Muscle layer of duodenum (tissue), 2 donors: ENCODE measurements around the gene CDCA8.

Experiments used
- H3K27ac ChIP-seq: one replicate; pipeline ENCODE4 v1.7.0; 2013; ENCODE audit warnings: mild to moderate bottlenecking, low read length
- H3K27me3 ChIP-seq: one replicate; pipeline ENCODE4 v1.7.0; 2013; ENCODE audit warnings: low read depth, mild to moderate bottlenecking, control low read depth, low read length
- H3K36me3 ChIP-seq, 2 donors: one replicate each; pipeline ENCODE4 v1.7.0; 2013; ENCODE audit warnings: low read length in 2 of 2, control low read depth in 1 of 2, mild to moderate bottlenecking in 1 of 2; ENCODE audit not compliant: insufficient read depth in 2 of 2, control insufficient read depth in 1 of 2
- H3K4me1 ChIP-seq, 2 donors: one replicate each; pipeline ENCODE4 v1.7.0; 2013; ENCODE audit warnings: low read length in 2 of 2, mild to moderate bottlenecking in 2 of 2, control low read depth in 1 of 2, moderate library complexity in 1 of 2; ENCODE audit not compliant: insufficient read depth in 2 of 2, control insufficient read depth in 1 of 2
- H3K4me3 ChIP-seq, 2 donors: one replicate each; pipeline ENCODE4 v1.7.0; 2013; ENCODE audit warnings: low read length in 2 of 2, low read depth in 1 of 2, mild to moderate bottlenecking in 1 of 2
- H3K9me3 ChIP-seq, 2 donors: one replicate each; pipeline ENCODE4 v1.7.0; 2013; ENCODE audit warnings: low read length in 2 of 2, control low read depth in 1 of 2, mild to moderate bottlenecking in 1 of 2; ENCODE audit not compliant: control insufficient read depth in 1 of 2
- donor health status: healthy.

The CDCA8 gene

DNA sequence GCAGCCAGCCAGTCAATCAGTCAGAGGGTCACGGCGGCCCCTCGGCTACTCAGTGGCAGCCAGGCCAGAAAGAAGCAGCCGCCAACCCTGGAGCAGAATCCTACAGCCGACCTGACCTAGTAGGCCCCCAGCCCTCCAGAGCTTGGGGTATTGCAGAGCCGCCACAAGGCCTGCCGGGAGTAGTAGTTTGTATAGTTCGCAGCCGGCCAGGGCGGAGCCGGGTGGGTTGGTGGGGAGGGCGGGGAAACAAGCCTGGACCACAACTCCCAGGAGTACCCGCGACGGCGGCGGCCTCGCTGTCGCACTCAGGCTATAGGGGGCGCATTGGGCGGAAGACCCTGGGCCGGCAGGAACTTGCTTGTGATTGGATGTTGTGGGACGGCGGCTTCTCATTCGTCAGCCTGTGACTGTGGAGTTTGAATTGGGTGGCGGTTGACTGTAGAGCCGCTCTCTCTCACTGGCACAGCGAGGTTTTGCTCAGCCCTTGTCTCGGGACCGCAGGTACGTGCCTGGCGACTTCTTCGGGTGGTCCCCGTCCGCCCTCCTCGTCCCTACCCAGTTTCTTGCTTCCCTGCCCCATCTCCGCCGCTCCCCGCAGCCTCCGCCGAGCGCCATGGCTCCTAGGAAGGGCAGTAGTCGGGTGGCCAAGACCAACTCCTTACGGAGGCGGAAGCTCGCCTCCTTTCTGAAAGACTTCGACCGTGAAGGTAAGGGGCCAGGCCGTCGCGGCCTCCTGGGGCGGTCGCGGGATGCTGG lies at the start of gene CDCA8:
Gene CDCA8 (plus strand): TSS at position 439 of the 756 bp plus-strand sequence. CDS start 175 bp downstream, at position 614.
- Histone ChIP-seq H3K4me1 (peaks cover 17 to 36% of the 10 kb centered on the region in 2 donors), H3K36me3 (peaks cover 0 to 5% of the 10 kb centered on the region in 2 donors), H3K27ac (peak within 1 kb of the TSS; percentile 63), H3K4me3 (peak within 1 kb of the TSS; percentile 91 to 99), H3K27me3 (no peaks in the 10 kb centered on the region), H3K9me3 (no peaks in the 10 kb centered on the region)

DNA sequence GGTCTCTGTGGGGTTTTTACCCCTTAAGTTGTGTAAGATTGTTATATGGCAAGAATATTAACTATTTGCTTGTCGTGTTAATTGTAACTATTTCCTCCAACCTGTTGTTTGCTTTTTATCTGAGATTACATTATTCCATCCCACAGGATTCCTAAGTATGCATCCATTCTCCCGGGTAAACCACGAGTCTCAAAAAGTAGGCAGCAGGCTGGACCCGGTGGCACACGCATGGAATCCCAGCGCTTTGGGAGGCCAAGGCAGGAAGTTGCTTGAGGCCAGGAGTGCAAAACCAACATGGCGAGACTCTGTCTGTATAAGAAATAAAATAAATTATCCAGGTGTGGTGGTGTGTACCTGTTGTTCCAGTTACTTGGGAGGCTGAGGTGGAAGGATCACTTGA lies 45.0 kb upstream of the CDCA8 start:
- H3K36me3 ChIP-seq: no peaks in the 10 kb centered on the region

DNA sequence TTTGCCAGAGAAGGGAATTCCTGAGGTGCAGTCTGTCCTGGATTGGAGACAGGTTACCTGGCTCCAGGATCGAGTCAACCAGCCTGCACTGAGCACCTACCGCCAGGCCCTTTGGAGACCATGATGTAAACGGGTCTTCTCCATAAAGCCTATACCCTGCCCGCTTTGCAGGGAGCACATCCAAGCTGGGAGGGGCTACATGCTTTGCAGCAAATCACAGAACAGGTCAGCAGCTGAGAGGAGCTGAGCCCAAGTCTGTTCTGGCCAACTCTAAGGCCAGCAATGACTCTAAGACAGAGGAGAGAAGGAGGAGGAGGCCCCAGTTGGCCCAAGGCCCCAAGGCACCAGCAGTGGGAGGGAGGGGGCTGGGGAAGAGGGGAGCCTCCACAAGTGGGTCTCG lies 42.1 kb upstream of the CDCA8 start:
- H3K27ac ChIP-seq: no peak overlapping the region
- no peaks in the 10 kb centered on the region for H3K9me3 ChIP-seq
- no peaks in the 10 kb centered on the region for H3K4me1 ChIP-seq
- H3K36me3 ChIP-seq: no peaks in the 10 kb centered on the region
- H3K27me3 ChIP-seq: no peaks in the 10 kb centered on the region
- no peak overlapping the region for H3K4me3 ChIP-seq

More for the DNA sequence above, 45.0 kb upstream of the CDCA8 start:
- Histone ChIP-seq H3K4me1 (no peaks in the 10 kb centered on the region), H3K27ac (no peak overlapping the region), H3K27me3 (no peaks in the 10 kb centered on the region), H3K4me3 (no peak overlapping the region), H3K9me3 (peaks cover 0 to 6% of the 10 kb centered on the region in 2 donors)

DNA sequence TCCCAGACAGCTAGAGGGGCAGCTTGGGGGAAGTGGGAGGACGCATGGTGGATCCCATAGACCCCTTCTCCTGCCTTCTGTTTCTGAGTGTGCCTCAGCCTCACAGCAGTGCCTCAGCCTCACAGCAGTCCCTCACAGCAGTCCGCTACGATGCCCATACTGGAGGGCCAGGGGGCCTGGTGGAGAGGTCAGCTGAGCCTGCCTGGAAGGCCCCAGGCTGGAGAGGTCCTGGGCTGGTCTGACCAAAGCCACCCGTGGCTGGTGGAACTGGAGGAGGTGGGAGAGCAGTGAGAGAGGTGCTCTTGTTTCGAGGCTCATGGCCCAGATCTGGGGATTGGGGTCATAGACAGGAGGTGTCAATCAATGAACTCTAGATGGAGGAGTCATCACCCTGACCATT lies 41.6 kb upstream of the CDCA8 start:
- no peaks in the 10 kb centered on the region for H3K4me1 ChIP-seq
- H3K4me3 ChIP-seq: no peak overlapping the region
- H3K36me3 ChIP-seq: no peaks in the 10 kb centered on the region
- no peaks in the 10 kb centered on the region for H3K27me3 ChIP-seq
- H3K27ac ChIP-seq: no peak overlapping the region
- no peaks in the 10 kb centered on the region for H3K9me3 ChIP-seq

DNA sequence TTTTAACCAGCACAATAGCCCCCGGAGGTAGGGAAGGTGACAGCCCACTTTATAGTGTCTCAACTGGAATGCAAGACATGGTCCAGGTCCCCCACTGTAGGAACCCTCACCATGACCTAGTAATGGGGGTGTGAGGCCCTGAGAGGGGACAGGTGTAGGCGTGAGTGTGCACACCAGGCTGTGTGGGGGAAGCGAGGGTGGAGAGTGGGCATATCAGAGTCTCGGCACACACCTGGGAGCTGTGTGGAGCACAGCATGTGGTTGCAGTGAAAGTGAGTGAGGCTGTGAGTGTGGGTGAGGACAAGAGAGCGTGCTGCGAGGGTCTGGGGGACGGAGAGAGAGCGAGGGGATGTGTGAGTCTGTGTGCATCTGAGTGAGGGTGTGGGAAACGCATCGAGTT lies 40.5 kb upstream of the CDCA8 start:
- Histone ChIP-seq H3K9me3 (no peaks in the 10 kb centered on the region), H3K27me3 (no peaks in the 10 kb centered on the region), H3K36me3 (no peaks in the 10 kb centered on the region)

DNA sequence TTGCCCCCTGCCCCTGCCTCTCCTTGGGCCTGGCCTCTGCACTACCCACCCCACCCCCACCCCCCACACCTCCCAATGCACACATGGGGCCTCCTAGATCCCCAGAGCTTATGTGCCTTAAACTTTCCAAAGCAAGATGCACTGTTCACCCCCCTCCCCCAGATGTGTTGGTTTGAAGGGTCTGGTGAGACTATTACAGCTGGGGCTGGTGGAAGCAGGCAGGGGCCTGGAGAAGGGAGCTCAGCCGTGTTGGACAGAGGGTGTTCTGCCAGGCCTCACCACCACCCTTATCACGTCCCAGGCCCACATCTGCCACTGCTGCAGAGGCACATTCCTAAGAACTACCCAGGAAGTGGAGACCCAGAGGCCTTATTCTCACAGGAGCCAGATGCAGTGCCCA lies 39.3 kb upstream of the CDCA8 start:
- H3K9me3 ChIP-seq: no peaks in the 10 kb centered on the region
- no peak overlapping the region for H3K4me3 ChIP-seq
- no peaks in the 10 kb centered on the region for H3K27me3 ChIP-seq
- no peaks in the 10 kb centered on the region for H3K36me3 ChIP-seq
- H3K4me1 ChIP-seq: no peaks in the 10 kb centered on the region
- H3K27ac ChIP-seq: no peak overlapping the region

More for the DNA sequence above, 40.5 kb upstream of the CDCA8 start:
- H3K4me1 ChIP-seq: no peaks in the 10 kb centered on the region
- H3K4me3 ChIP-seq: no peak overlapping the region
- no peak overlapping the region for H3K27ac ChIP-seq

DNA sequence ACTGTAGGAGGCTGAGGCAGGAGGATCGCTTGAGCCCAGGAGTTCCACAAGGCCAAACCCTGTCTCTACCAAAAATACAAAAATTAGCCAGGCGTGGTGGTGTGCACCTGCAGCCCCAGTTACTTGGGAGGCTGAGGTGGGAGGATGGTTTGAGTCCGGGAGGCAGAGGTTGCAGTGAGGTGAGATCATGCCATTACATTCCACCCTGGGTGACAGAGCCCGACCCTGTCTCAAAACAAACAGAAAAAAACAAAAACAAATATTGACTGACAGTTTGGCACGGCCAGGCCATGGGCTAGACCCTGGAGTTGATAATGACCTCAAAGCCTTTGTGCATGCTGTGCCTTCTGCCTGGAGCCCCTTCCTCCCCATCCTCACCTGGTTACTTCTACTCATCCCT lies 38.4 kb upstream of the CDCA8 start:
- Histone ChIP-seq H3K9me3 (no peaks in the 10 kb centered on the region), H3K4me1 (no peaks in the 10 kb centered on the region), H3K27ac (no peak overlapping the region), H3K4me3 (no peak overlapping the region), H3K27me3 (no peaks in the 10 kb centered on the region), H3K36me3 (no peaks in the 10 kb centered on the region)

DNA sequence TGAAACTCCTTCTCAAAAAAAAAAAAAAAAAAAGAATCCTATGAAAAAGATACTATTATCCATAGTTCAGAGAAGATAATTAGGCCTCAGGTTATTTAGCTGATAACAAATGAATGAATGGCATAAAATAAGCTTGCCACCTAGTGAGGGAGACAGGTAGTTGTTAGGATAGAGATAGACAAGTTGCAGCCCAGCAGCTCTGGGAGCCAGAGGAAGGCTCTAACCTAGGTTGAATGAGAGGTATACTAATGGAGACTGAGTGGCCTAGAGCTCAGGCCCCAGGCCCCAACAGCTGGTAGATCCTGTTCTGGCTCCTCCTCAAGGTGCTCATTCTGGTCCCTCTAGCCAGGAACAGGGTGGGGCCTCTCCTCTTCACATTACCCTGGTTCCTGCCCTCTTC lies 37.0 kb upstream of the CDCA8 start:
- no peaks in the 10 kb centered on the region for H3K4me1 ChIP-seq
- no peaks in the 10 kb centered on the region for H3K27me3 ChIP-seq
- no peak overlapping the region for H3K27ac ChIP-seq
- no peaks in the 10 kb centered on the region for H3K9me3 ChIP-seq
- no peak overlapping the region for H3K4me3 ChIP-seq
- no peaks in the 10 kb centered on the region for H3K36me3 ChIP-seq

DNA sequence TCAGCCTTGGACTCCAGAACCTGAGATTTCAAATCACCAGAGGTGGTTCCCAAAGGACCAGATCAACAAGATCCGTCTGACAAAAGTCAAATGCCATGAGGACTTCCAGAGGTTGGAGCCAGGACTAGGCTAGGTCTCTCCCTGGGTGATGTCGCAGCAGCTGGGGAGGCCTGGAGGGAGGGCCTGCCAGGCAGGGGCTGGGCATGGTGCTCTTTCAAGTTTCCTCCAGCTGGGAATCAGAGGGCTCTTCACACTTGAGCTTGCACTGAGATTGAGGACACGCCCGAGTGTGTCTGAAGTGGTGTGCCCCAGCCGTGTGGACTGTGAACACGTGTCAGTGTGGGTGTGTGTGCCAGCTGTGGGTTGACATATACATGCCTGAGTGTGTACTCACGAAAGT lies 36.3 kb upstream of the CDCA8 start:
- H3K27me3 ChIP-seq: peaks cover 2% of the 10 kb centered on the region
- H3K27ac ChIP-seq: no peak overlapping the region

DNA sequence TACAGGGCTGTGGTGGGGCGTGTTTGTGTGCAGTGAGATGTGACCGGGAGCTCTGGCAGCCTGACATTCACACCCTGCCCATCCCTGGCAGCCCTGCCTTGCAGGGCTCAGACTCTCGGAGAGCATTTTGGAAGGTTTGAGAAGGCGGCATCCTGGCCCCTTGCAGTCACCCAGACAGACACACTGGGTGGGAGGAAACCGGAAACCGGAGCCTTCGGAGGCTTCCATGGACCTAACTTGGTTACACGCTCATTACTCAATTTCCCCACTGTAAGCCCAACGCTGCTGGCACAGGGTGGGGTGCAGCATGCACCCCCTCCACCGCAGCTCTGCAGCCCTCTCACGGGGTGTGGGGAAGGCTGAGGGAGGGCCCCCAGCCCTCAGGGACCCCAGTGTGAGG lies 35.4 kb upstream of the CDCA8 start:
- no peaks in the 10 kb centered on the region for H3K9me3 ChIP-seq
- H3K4me1 ChIP-seq: no peaks in the 10 kb centered on the region
- H3K27me3 ChIP-seq: peaks cover 4% of the 10 kb centered on the region
- no peak overlapping the region for H3K4me3 ChIP-seq
- no peaks in the 10 kb centered on the region for H3K36me3 ChIP-seq
- no peak overlapping the region for H3K27ac ChIP-seq

More for the DNA sequence above, 36.3 kb upstream of the CDCA8 start:
- no peak overlapping the region for H3K4me3 ChIP-seq
- no peaks in the 10 kb centered on the region for H3K9me3 ChIP-seq
- no peaks in the 10 kb centered on the region for H3K4me1 ChIP-seq
- no peaks in the 10 kb centered on the region for H3K36me3 ChIP-seq

DNA sequence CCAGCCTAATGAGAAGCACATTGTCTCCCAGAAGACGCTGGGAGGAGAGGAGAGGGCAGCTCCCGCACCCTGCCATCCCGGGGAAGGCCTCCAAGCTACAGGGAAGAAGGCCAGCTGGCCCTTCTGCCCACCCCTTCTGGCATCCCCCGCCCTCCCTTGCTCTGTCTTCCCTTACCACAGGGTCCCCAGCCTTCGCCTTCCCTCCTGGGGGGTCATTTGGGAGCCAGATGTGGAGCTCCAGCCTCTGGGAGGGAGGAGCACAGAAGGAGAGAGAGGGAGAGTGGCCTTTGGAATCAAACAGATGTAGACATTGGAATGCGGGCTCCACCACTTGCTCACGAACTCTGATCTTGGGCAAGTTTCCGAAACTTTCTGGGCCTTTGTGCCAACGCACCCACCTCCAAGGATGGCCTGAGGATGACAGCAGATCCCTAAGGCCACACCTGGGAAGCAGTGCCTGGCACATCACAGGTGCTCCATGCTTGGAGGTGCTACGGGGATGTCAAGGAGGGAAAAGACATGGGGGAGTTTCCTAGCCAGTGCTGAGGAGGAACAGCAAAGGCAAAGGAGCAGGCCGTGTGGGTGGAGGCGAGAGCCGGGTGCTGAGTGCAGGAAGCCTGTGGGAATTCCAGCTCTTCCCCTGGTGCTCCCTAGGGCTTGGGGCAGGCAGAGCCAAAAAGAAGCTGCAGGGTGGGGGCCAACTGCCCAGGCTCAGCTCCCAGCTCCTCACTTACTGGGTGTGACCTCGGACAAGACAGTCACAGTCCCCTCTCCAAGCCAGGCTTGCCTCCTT lies 34.5 kb upstream of the CDCA8 start:
- Histone ChIP-seq H3K4me1 (no peaks in the 10 kb centered on the region), H3K9me3 (no peaks in the 10 kb centered on the region), H3K27ac (no peak overlapping the region), H3K4me3 (no peak overlapping the region), H3K27me3 (peaks cover 4% of the 10 kb centered on the region), H3K36me3 (no peaks in the 10 kb centered on the region)
